ENCODE measurements around the gene UTP25.

The UTP25 gene

GRCh38 chr1:209815490-209815889 lies 12.3 kb upstream of the UTP25 start:
- H4K20me1 ChIP-seq (ENCODE audit: control insufficient read depth, insufficient read depth, low read depth, low read length), result no peaks in the 10 kb centered on the region
- no peaks in the 10 kb centered on the region for H3K79me2 ChIP-seq (ENCODE audit: control insufficient read depth, low read length)
- no peaks in the 10 kb centered on the region for H3K36me3 ChIP-seq (ENCODE audit: control insufficient read depth, low read length)
- H3K9me2 ChIP-seq (replicated peaks; ENCODE audit: control insufficient read depth, low read length), result no peaks in the 10 kb centered on the region
- no peak overlapping the region for H3K4me3 ChIP-seq (ENCODE audit: low read length)
- no peak overlapping the region for H3K4me2 ChIP-seq (ENCODE audit: low read length)
- H3F3A ChIP-seq (ENCODE audit: control insufficient read depth, insufficient read depth), result no peaks in the 10 kb centered on the region
- H3K4me1 ChIP-seq (ENCODE audit: control insufficient read depth, low read length), result no peaks in the 10 kb centered on the region
- H3K9me3 ChIP-seq (ENCODE audit: control insufficient read depth, insufficient read depth, low read length), result no peaks in the 10 kb centered on the region
- peaks cover 15% of the 10 kb centered on the region for H3K27me3 ChIP-seq (ENCODE audit: control insufficient read depth, low read length)
- TF ChIP-seq, protein P1, sequence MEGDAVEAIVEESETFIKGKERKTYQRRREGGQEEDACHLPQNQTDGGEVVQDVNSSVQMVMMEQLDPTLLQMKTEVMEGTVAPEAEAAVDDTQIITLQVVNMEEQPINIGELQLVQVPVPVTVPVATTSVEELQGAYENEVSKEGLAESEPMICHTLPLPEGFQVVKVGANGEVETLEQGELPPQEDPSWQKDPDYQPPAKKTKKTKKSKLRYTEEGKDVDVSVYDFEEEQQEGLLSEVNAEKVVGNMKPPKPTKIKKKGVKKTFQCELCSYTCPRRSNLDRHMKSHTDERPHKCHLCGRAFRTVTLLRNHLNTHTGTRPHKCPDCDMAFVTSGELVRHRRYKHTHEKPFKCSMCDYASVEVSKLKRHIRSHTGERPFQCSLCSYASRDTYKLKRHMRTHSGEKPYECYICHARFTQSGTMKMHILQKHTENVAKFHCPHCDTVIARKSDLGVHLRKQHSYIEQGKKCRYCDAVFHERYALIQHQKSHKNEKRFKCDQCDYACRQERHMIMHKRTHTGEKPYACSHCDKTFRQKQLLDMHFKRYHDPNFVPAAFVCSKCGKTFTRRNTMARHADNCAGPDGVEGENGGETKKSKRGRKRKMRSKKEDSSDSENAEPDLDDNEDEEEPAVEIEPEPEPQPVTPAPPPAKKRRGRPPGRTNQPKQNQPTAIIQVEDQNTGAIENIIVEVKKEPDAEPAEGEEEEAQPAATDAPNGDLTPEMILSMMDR (IDR thresholded peaks at IDR 0.05; ENCODE audit: low read depth, low read length, poor library complexity, severe bottlenecking), result no peak
- no peak for TF ChIP-seq EZH2phosphoT487 (IDR thresholded peaks at IDR 0.05; ENCODE audit: borderline replicate concordance, low read length)
- no peak overlapping the region for H3K27ac ChIP-seq (ENCODE audit: low read depth, low read length)

GRCh38 chr1:209815931-209816341 lies 11.8 kb upstream of the UTP25 start:
- H4K20me1 ChIP-seq (ENCODE audit: control insufficient read depth, insufficient read depth, low read depth, low read length), result no peaks in the 10 kb centered on the region
- TF ChIP-seq, protein P1 (IDR thresholded peaks at IDR 0.05; ENCODE audit: low read depth, low read length, poor library complexity, severe bottlenecking), result no peak
- H3K9me3 ChIP-seq (ENCODE audit: control insufficient read depth, insufficient read depth, low read length), result no peaks in the 10 kb centered on the region
- H3K79me2 ChIP-seq (ENCODE audit: control insufficient read depth, low read length), result no peaks in the 10 kb centered on the region
- peaks cover 15% of the 10 kb centered on the region for H3K27me3 ChIP-seq (ENCODE audit: control insufficient read depth, low read length)
- H3K36me3 ChIP-seq (ENCODE audit: control insufficient read depth, low read length), result no peaks in the 10 kb centered on the region
- no peaks in the 10 kb centered on the region for H3F3A ChIP-seq (ENCODE audit: control insufficient read depth, insufficient read depth)
- no peak overlapping the region for H3K4me2 ChIP-seq (ENCODE audit: low read length)
- no peaks in the 10 kb centered on the region for H3K9me2 ChIP-seq (replicated peaks; ENCODE audit: control insufficient read depth, low read length)
- H3K4me3 ChIP-seq (ENCODE audit: low read length), result no peak overlapping the region
- no peak overlapping the region for H3K27ac ChIP-seq (ENCODE audit: low read depth, low read length)
- H3K4me1 ChIP-seq (ENCODE audit: control insufficient read depth, low read length), result no peaks in the 10 kb centered on the region

GRCh38 chr1:209816923-209817322 lies 10.8 kb upstream of the UTP25 start:
- Histone ChIP-seq H3K4me1 (ENCODE audit: control insufficient read depth, low read length) (no peaks in the 10 kb centered on the region), H3K4me2 (ENCODE audit: low read length) (no peak overlapping the region), H4K20me1 (ENCODE audit: control insufficient read depth, insufficient read depth, low read depth, low read length) (no peaks in the 10 kb centered on the region), H3K27me3 (ENCODE audit: control insufficient read depth, low read length) (peaks cover 15% of the 10 kb centered on the region), H3K4me3 (ENCODE audit: low read length) (no peak overlapping the region), H3K27ac (ENCODE audit: low read depth, low read length) (no peak overlapping the region), H3K79me2 (ENCODE audit: control insufficient read depth, low read length) (no peaks in the 10 kb centered on the region), H3F3A (ENCODE audit: control insufficient read depth, insufficient read depth) (no peaks in the 10 kb centered on the region), H3K9me3 (ENCODE audit: control insufficient read depth, insufficient read depth, low read length) (no peaks in the 10 kb centered on the region), H3K36me3 (ENCODE audit: control insufficient read depth, low read length) (no peaks in the 10 kb centered on the region), H3K9me2 (replicated peaks; ENCODE audit: control insufficient read depth, low read length) (no peaks in the 10 kb centered on the region)
- no peak for TF ChIP-seq EZH2phosphoT487 (IDR thresholded peaks at IDR 0.05; ENCODE audit: borderline replicate concordance, low read length)
- TF ChIP-seq, protein P1 (IDR thresholded peaks at IDR 0.05; ENCODE audit: low read depth, low read length, poor library complexity, severe bottlenecking), result no peak

DNA sequence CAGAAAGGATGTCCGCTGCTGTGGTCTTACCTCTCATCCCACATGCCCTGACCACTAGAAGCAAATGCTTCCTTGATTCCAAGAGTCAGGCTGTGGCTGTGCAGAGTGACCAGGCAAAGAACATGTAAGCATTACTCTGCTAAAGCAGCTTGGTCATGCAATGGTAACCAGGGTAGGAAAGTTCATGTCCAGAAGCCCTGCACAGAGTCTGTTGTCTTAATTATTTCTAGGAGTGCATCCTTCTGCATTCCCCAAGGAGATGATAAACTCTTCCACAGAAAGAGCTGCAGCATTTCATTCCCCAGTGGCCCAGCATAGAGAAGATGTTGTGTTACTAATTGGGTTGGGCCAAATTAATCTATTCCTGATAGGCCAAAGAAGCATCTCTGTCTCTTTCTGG lies 10.1 kb upstream of the UTP25 start:
- Histone ChIP-seq H3K27ac (ENCODE audit: low read depth, low read length) (no peak overlapping the region), H3K4me3 (ENCODE audit: low read length) (no peak overlapping the region), H3K9me3 (ENCODE audit: control insufficient read depth, insufficient read depth, low read length) (no peaks in the 10 kb centered on the region), H3K9me2 (replicated peaks; ENCODE audit: control insufficient read depth, low read length) (no peaks in the 10 kb centered on the region), H3K4me1 (ENCODE audit: control insufficient read depth, low read length) (no peaks in the 10 kb centered on the region), H3K36me3 (ENCODE audit: control insufficient read depth, low read length) (no peaks in the 10 kb centered on the region), H4K20me1 (ENCODE audit: control insufficient read depth, insufficient read depth, low read depth, low read length) (no peaks in the 10 kb centered on the region), H3K79me2 (ENCODE audit: control insufficient read depth, low read length) (no peaks in the 10 kb centered on the region), H3K27me3 (ENCODE audit: control insufficient read depth, low read length) (peaks cover 15% of the 10 kb centered on the region), H3K4me2 (ENCODE audit: low read length) (no peak overlapping the region), H3F3A (ENCODE audit: control insufficient read depth, insufficient read depth) (no peaks in the 10 kb centered on the region)
- TF ChIP-seq, protein P1 (IDR thresholded peaks at IDR 0.05; ENCODE audit: low read depth, low read length, poor library complexity, severe bottlenecking), result no peak
- no peak for TF ChIP-seq EZH2phosphoT487 (IDR thresholded peaks at IDR 0.05; ENCODE audit: borderline replicate concordance, low read length)
